GM21381 (cell line): ENCODE measurements around the gene TPT1.
"Not testable (repeated sequence)": the region's sequence is repeated elsewhere in the genome, so short reads cannot be mapped to it uniquely, and the experiment has no call there.

Experiments
- ATAC-seq: cut with Tn5 transposase; IDR thresholded peaks from one replicate; pipeline ENCODE4 v1.9.1; 2021; ENCODE audit warnings: mild to moderate bottlenecking, moderate library complexity; ENCODE audit not compliant: unreplicated experiment

Gene TPT1

GRCh38 chr13:45306966-45307365 is 34.0 kb downstream of the TPT1 start:
- no peak for ATAC-seq

- no peak for ATAC-seq
Measured at GRCh38 chr13:45305079-45305478, 35.9 kb downstream of the TPT1 start.

- ATAC-seq = no peak
Measured at GRCh38 chr13:45303866-45304265, 37.1 kb downstream of the TPT1 start.

GRCh38 chr13:45303026-45303425 is 38.0 kb downstream of the TPT1 start:
- no peak for ATAC-seq

- ATAC-seq = no peak
Measured at GRCh38 chr13:45302507-45302906, 38.5 kb downstream of the TPT1 start.

GRCh38 chr13:45301263-45301662 is 39.7 kb downstream of the TPT1 start:
- ATAC-seq = no peak

GRCh38 chr13:45300190-45300985 is 40.6 kb downstream of the TPT1 start:
- ATAC-seq = no peak

GRCh38 chr13:45299194-45299593 is 41.8 kb downstream of the TPT1 start:
- ATAC-seq = no peak

- ATAC-seq = not testable (repeated sequence)
Measured at GRCh38 chr13:45298550-45298949, 42.4 kb downstream of the TPT1 start.

- no peak for ATAC-seq
Measured at GRCh38 chr13:45298206-45298505, 42.8 kb downstream of the TPT1 start.

- ATAC-seq = no peak
Measured at GRCh38 chr13:45297456-45298205, 43.4 kb downstream of the TPT1 start.

GRCh38 chr13:45296259-45296658 is 44.7 kb downstream of the TPT1 start:
- no peak for ATAC-seq

- ATAC-seq = no peak
Measured at GRCh38 chr13:45295536-45295935, 45.4 kb downstream of the TPT1 start.

- no peak for ATAC-seq
Measured at GRCh38 chr13:45292176-45292575, 48.8 kb downstream of the TPT1 start.

- no peak for ATAC-seq
Measured at GRCh38 chr13:45289936-45290563, 50.9 kb downstream of the TPT1 start.
